Suppressor macrophage (primary cell): ENCODE measurements around the gene CSNK2A1.
A peak's percentile ranks its signal among the peaks of the same experiment; 100 is the strongest.

Experiments
- DNase-seq, 4 experiments: peaks; one replicate each; pipeline ENCODE4 v3.0.0-alpha.2; 2020 to 2022

Gene CSNK2A1

DNA sequence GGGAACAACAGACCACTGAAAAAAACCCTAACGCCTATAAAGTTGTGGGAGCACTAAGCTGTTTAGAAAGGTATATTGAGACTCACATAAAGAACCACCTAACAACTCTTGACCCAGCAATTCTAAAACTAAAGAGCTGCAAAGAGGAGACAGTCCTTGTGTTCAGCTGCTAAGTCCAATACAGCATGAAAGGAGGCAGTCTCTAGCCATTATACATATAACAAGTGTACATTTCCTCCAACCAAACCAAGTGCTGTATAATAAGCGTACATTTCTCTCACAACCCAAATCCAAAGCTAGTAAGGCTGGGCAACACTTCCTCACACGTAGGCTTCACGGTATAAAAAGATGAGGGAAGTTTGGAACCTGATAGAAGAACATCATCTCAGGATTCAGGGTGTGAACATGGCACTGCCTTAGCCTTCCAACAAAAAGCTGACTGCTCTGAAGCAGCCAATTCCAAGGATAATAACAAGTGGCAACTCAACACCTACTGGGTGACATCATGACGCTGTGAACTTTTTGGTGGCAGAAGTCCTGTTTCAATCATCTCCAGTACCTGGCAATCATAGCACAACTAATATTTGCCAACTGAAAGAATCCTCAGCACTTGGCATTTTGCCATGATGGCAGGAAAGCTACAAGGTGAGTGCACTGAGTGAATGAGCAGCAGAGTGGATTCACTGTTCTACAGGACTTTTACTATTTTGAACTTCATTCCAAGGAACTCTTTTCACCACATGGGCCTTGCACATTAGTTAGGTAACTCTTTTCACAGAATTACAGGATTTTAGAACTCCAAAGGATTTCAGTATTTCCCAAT lies 97.9 kb downstream of the CSNK2A1 start:
- no peak for DNase-seq

DNA sequence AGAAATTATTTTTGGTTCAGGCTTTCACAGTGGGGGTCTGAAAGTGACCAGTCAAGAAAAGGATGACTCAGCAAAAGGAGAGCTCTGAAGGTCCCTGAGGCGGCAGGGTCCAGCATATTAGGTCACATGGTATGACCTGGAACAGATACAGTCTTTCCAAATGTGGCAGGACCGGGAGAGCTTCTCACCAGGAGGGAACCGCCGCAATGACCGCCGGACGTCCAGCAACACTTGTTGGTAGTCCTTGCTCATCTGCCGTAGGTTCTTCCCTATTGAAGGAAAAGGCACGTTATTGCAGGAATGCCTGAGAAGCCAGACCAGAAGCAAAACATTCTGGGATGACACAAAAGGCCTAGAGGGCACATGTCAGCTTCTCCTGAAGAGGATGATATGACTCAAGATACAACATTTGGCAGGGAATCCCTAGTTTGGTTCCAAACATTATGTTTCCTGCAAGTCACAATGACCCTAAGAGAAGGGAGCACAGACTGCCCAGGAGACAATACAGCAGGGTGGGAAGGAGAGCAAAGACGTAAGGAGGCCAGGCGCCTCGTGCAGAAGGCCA lies 98.6 kb downstream of the CSNK2A1 start:
- no peak for DNase-seq

- DNase-seq = no peak
These were observed 99.5 kb downstream of the CSNK2A1 start for GRCh38 chr20:444117-444516.

DNA sequence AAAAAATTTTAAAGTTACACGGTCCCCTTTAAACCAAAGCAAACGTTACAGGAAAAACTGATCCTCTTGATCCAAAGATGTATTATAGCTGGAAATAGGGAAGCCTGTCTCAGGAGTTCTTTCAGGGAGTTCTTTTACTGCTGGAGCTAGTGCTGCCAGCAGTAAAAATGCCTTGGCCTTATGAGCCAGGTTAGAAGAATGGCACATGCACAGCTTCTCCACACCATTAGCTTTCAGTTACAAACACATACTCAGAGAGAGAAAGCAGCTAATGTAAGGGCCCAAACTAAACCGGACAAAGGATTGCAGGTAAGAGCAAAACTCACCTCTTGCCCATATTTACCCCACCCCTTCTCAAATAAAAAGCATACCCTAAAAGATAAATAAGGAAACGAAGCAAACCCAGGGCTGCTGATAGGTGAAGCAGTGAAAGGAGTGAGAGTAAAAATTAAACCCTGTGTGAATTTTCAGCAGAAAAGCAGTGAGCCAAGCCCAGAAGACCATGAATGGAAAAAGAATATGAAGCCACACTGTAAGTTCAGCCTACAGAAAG lies 100.3 kb downstream of the CSNK2A1 start:
- no peak for DNase-seq

- DNase-seq = no peak
These were observed 103.0 kb downstream of the CSNK2A1 start for GRCh38 chr20:440636-441035.

DNA sequence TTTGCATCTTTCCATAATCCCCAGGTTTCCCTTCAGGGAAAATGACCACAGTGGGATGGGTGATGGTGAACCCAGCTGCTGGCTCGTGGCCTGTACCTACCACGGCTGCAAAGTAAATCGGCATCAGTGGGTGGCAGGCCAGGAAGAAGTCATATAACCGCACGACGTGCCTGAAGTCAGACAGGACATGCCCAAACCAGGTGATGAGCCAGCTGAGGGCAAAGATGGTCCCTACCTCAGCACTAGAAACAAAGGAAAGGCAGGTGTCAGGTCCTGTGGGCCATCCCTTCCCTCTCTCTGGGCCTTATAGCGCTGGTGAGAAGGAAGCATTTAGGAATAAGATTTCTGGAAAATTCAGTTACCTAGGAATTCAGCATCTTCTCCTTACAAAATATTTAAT lies 103.4 kb downstream of the CSNK2A1 start:
- no peak for DNase-seq

- peak in 3 of 4 experiments; percentile 20 to 28 (median 24) for DNase-seq
These were observed 104.8 kb downstream of the CSNK2A1 start for GRCh38 chr20:438571-439469.

- DNase-seq = no peak
These were observed 105.7 kb downstream of the CSNK2A1 start for GRCh38 chr20:437787-438486.

GRCh38 chr20:436476-436875 lies 107.1 kb downstream of the CSNK2A1 start:
- DNase-seq = no peak

GRCh38 chr20:435558-435957 lies 108.0 kb downstream of the CSNK2A1 start:
- no peak for DNase-seq

GRCh38 chr20:434661-435419 lies 108.8 kb downstream of the CSNK2A1 start:
- DNase-seq = no peak

GRCh38 chr20:434221-434620 lies 109.4 kb downstream of the CSNK2A1 start:
- no peak for DNase-seq

- peak; percentile 13 to 62 (median 54) for DNase-seq
These were observed 110.2 kb downstream of the CSNK2A1 start for GRCh38 chr20:433300-433975.

- DNase-seq = no peak
These were observed 110.8 kb downstream of the CSNK2A1 start for GRCh38 chr20:432677-433299.

DNA sequence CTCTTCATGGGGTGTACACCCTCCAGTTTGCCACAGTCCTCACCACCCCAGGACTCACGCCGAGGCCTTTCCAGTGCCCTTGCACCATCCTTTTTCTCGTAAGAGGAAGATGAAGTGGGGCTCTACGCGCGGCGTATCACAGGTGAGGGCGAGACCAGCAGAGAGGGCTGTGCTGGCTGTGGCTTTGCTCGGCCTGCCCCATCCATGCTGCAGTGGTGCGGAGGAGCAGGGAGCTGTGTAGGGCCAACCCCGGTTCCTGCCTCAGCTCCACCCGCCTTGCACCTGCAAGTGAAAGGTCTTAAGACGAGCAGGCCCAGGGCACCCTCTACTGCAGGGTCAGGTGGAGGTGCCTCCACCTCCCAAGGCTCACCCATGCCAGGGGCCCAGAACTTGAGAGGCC lies 111.4 kb downstream of the CSNK2A1 start:
- DNase-seq = no peak

DNA sequence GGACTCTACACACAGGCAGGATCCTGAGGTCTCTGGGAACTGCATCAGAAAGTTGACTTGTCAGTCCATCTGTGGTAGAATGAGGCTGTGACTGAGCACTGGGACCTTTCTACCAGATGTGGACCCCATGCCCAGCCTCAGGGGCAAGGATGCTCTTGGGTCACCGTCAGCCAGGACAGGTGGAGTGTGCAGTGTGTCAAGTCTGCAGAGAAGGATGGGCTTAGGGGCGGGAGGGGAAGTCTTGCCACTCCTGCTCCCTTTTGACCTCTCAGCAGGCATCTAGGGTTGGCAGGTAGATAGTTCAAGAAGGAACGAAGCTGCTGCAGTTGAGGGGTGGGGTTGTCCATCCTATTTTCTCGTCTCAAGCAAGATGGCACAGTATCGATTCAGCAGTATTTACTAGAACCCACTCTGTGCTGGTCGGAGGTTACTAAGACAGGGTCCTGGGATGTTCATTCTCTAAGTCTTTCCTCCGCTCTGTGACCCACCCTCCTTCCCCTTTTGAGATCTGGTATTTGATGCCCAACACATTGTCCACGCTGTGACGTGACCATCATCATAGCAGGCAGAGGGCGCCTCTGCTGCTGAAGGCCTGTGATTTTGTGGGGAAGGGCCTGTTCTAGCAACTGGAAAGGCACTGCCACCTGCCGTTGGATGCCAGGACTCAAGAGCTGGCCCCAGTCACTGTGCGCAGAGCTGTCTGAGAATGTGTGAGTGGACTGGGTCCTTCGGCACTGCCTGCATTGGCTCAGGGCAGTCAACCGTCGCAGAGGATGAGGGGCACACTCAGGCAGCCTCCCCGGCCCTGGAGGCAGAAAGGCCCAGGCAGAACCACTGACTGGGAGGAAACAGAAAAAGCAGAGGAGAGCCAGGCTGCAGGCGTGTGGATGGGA lies 112.3 kb downstream of the CSNK2A1 start:
- peak; percentile 59 to 73 (median 68) for DNase-seq

GRCh38 chr20:430091-430999 lies 113.2 kb downstream of the CSNK2A1 start:
- no peak for DNase-seq

DNA sequence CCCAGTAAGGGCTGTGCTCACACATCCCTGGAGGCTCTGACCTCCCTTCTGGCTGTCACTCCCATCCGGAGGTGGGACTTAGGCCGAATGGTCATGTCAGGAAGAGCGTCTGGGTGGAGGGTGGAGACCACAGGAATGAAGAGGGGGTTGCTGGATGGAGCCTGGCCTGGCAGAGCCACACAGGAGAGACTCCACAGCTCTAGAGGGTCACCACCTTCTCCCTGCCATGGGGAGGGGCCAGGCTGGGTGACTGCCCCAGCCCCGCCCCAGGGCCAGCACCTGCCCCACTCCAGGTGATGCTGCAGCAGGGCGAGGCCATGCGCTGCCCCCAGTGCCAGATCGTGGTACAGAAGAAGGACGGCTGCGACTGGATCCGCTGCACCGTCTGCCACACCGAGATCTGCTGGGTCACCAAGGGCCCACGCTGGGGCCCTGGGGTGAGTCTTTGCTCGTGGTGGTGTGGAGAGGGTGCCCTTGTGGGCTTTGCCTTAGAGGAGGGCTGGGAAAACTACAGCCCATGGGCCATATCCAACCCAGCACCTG lies 114.9 kb downstream of the CSNK2A1 start:
- DNase-seq = no peak
